ENCODE results near the gene MTHFSD.

Gene MTHFSD

DNA sequence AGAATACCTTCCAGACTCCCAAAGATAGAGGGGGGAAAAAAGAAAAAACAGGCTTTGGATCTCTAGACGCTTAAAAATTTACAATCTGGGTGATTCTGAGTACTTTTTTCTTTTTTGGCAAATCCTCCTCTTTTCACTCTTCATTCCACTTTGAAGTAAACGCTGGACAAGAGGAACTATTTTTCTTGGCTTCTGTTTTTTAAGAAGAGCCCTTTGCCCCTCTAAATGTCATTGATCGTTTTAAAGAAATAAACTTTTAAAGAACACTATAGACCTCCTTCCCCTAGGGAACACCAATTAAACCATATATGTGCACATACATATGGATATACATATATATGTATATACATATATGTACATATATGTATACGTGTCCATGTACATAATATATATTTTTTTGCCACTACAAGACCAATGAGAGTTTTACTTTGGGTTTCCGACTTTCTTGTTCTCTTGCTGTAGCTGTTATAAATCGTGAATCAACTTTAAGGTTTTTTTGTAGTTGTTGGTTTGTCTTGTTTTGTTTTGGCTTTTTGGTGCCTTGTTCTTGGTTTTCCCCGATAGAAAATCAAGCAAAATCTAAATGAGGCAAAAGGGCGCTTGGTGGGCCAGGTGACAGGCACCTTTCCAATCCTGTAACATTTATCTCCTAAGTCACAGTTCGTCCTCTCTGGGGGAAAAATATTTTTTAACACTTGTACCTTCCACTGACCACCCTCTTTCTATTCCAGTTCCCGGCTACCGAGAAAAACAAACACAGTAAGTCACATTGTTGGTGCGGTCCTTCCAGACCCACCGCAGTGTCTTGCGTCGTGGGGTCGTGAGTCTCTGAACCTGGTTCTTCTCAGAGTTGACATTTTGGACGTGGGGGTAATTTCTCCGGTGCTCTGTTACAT, 40.3 kb downstream of the MTHFSD start:
- DNase-seq (ENCODE audit: low read depth), result no peak

GRCh38 chr16:86513471-86514277, 41.4 kb downstream of the MTHFSD start:
- DNase-seq (ENCODE audit: low read depth), result no peak

DNA sequence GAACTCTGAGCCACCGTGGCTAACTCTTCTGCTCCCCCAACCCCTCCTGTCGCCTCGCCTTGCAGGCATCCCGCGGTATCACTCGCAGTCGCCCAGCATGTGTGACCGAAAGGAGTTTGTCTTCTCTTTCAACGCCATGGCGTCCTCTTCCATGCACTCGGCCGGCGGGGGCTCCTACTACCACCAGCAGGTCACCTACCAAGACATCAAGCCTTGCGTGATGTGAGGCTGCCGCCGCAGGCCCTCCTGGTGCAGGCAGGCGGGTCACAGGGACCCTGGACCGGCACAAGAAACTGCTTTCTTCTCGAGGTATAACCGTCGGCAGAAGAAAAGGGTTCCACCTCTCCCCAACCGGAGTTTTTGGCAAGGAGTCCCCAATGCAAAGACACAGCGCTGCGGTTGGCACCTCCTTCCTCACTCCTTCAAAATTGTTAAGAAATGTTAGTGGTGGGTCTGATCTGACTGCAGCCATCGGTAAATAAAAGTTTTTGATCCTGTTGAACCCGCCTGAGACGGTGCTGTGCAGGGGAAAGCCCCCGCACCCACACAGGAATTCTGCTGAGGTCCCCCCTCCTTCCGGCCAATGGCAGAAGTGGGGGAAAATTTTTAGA, 42.1 kb downstream of the MTHFSD start:
- no peak for DNase-seq (ENCODE audit: low read depth)

- DNase-seq (ENCODE audit: low read depth), result no peak
Observed at GRCh38 chr16:86512301-86512859, 42.7 kb downstream of the MTHFSD start.

DNA sequence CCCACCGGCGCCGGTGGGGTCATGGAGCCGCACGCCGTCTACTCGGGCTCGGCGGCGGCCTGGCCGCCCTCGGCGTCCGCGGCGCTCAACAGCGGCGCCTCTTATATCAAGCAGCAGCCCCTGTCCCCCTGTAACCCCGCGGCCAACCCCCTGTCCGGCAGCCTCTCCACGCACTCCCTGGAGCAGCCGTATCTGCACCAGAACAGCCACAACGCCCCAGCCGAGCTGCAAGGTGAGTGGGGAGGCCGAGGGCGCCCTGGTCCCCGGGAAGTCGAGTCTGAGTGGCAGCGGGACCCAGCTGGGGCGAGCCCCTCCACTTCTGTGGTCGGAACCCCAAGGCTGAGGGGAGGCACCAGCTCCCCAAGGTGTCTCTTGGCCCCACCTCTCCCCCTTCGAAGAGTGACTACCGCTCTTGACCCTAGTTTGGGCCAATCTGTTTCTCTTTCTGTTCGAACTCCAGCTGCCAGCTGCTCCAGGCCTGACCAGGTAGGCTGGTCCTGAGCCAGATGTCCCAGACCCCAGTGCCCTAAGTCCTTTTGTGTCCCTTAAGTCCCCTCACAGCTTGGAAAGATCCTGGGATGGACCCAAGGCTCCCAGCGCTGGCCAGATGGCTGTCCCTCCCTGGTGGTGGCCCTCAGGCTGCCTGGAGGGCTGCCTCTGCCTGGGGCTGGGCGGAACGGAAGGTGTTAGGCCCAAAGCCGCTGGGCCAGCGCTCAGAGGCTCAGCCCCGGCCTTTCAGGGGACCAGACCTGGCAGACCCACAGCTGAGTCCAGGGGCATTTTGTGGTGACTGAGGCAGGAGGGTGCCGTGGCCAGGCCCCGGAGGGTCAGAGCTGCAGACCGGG, 43.5 kb downstream of the MTHFSD start:
- no peak for DNase-seq (ENCODE audit: low read depth)

GRCh38 chr16:86510465-86511261, 44.4 kb downstream of the MTHFSD start, which contains the start of gene FOXF1:
Gene FOXF1 (plus strand): TSS chr16:86510527. CDS start chr16:86510570, 43 bp downstream.
- no peak for DNase-seq (ENCODE audit: low read depth)

- no peak for DNase-seq (ENCODE audit: low read depth)
Observed at GRCh38 chr16:86509759-86510464, 45.1 kb downstream of the MTHFSD start.

DNA sequence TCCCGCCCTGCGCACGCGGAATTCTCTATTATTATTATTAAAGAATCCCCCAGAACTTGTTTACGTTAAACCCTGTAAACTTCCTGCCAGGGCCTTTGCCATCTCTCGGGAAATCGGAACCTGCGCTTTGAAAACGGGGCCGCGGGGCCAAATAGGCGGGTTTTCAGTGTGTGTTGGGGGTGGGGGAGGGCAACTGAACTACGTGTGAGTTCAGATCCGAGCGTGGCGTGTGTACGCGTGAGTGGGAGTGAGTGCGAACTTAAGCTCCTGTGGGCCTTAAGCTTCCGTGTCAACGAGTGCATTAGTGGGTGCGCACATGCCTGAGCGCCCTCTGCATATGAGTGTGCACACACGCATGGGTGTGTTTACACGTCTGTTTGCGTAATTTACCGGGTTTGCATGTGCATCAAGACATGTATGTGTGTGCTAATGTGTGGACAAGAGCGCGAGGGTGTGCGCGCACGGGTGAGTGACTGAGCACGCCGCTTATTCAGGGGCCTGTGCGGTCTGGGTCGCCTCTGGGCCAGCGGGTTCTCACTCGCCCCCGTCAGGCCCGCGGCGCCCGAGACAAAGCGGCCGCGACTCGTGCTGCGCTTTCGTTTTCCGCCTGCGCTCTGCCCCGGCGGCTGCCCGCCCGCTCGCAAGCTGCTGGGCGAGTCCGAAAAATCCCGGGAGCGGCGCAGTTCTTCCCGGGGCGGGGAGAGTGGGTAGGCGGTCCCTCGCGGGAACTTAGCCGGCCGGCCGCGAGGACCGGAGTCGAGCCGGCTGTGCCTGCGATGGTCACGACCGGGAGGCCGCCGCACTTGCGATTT, 45.9 kb downstream of the MTHFSD start:
- no peak for DNase-seq (ENCODE audit: low read depth)

DNA sequence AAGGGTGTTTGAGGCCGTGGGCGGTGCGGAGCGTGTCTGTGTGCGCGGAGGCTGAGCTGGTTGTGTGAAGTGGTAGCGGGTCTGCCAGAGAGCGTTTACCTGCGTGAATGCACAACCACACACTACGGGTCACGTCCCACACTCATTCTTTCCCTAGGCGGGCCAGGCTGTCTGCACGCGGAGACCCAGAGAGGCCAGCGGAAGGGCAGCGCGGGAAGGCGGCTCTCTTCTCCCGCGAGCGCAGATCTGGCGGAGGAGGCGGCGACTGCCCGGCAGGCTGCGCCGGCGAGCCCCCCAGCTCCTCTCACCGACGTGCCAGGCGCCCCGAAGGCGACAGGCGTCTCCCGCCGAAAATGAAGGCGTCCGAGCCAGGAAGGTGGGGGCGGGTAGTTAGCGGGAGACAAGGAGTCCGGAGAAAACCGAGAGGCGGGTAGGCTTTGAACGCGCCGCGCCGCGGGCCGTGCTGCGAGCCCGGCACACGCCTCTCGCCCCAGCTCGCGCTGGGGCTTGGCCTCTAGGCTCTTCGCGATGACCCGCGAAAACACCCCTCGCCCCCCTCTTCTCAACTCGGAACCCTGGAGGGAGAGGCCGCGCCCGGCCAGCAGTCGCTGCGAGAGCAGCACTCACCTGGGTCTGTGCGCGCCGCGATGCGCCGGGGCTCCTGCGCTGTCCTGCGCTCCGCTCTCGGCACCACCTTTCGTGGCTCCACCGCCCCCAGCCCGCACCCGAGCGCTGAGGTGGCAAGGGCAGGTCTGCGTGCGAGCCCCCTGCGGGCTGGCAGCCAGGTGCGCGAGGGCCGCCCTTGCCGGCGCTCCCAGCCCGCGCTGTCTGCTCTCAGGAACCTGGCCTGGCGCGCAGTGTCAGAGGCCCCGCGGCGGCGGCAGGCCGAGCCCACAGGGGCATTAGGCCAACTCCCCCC, 46.7 kb downstream of the MTHFSD start:
- no peak for DNase-seq (ENCODE audit: low read depth)

DNA sequence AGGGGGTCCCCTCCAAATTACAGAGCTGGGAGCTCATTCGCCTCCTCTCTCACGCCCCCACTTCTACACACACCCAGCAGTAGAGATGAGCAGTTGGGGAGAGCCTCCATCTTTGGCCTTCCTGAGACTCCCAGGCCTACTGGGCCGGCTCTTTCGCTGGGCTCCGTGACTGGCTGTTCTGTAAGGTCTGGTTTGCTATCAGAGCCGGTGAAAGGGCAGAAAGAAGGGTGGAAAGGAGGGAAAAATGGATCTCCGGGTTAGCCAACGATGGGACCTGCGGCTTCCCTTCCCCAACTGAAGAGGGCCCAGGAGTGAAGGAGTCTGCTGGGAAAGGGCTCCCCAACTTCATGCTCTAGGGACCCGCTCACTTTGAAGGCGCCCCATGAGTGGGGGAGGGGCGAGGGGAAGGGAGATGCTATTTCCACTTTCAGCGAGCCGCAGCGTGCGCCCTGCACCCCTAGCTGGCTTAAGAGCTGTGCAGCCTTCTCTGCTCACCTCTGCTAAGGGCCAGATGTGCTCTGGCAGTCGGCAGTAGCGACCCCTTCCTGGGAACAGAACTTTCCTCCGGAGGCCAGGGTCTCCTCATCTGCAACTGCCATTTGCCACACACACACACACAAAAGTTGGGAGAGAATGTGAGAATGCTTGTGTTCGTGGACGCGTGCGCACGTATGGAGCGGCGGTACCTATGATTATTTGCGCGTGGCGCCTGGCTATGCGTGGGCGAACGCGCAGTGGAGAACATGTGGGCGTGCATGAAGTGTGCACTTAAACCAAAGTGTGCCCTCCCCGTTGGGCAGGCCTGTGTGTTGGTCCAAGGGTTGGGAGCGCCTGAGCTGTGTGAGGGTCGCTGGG, 47.6 kb downstream of the MTHFSD start:
- no peak for DNase-seq (ENCODE audit: low read depth)

GRCh38 chr16:86505899-86506864, 48.9 kb downstream of the MTHFSD start:
- DNase-seq (ENCODE audit: low read depth), result no peak

DNA sequence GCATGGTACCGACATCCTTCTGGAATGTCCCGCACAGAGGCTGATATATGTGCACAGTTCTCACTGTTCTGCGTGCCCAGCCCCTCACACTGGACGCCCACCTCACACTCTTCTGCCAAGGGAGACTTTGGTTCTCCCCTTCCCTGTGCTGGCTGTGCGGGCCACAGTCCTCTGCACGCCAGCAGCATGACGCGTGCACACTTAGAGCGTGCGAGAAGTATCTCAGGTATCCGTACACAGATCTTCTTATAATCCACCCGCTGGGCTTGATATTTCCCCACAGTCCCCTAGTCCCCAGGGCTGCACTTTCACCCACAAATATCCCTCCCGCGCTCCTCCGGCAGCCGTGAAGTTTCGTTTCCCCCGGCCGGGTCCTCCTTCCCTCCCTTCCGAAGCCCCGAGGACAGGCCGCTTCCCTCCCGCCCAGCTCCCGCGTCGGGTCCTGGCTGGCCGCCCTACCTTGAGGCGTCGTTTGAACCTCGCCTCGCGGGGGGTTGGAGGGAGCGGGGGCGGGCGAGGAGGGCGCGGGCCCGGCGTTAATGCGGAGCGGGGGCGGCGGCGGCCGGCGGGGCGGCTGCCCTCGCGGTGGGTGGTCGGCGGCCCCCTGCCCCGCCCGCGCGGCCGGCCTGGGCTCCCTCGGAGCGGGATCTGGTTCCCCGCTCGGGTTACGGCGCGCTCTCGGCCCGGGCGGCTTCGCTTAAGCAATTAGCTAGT, 49.7 kb downstream of the MTHFSD start:
- no peak for DNase-seq (ENCODE audit: low read depth)

DNA sequence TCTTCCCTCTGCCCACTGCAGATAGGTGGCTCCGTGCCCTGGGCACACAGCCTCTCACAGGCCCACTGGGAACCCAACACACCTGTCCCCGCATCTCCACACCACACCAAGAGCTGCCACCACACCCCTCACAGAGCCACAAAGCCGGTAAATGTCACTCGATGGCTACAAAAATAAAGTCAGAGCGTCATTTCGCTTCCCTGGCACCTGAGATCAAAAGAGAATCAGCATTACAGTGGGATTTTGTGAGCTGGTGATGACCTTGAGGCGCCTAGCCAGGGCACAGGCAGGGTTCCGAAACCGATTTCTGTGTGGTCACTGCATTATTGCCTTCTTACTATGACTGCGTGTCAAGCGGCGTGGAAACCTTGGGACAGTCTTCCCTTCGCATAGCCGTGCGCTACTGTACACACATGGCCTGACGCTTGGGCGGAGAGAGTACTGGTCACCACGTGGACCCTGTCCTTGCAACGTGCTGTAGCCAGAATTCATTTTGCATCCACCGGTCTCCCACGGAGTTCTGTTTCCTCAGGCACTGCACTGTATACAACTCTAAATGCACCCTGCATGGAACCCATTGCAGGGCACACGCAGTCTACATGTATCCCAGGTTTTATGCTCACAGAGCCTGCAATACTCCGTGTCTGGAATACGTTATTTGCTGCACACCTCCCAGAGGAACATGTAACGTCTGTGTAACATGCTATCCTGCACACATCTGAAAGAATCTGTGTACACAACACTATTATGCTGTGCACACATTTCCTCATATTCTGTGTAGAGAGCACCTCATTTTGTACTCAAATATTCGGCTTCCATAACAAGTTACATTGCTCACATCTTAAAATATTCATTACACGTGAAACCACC, 50.5 kb downstream of the MTHFSD start:
- no peak for DNase-seq (ENCODE audit: low read depth)

DNA sequence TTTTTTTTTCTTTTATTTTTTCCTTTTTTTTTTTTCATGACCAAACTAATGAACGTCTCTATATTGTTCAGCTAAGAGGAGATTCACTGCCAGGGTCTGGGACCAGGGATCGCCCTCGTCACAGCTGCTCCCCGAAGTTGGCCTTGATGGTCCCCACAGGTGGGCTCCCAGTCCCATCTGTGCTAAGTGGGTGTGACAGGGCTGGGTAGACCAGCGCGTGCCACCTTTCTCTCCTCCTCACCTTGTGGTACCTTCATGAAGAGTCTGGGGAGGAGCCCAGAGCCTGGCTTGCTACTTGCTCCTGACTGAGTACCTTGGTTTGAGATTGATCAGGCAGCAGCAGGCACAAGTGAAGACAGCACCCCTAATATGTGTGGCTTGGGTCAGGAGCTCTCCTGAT, 51.2 kb downstream of the MTHFSD start:
- no peak for DNase-seq (ENCODE audit: low read depth)

Data from stimulated activated CD8-positive, alpha-beta memory T cell treated with anti-CD3 and anti-CD28 coated beads, Interleukin-15, amount 100 ng/mL, for 24 hours (primary cell).